Suprapubic skin (tissue), 4 donors: ENCODE measurements around the gene DCP1A. TPM values are rescaled to one million over a fixed set of nuclear protein-coding genes. Genes with fewer than 3 reads are reported as not detected.

Experiments used
- DNase-seq, 2 donors: peaks; one replicate each; pipeline ENCODE4 v3.0.0-alpha.2; 2019; ENCODE audit warnings: low spot score in 2 of 2
- H3K27ac ChIP-seq: fragments of 200-600 bp; sonication (generic); one replicate; pipeline ENCODE4 v1.5.1; 2019
- H3K27me3 ChIP-seq: fragments of 200-600 bp; sonication (generic); one replicate; pipeline ENCODE4 v1.5.1; 2019
- H3K36me3 ChIP-seq: fragments of 200-600 bp; sonication (generic); one replicate; pipeline ENCODE4 v1.5.1; 2019
- H3K4me1 ChIP-seq: fragments of 200-600 bp; sonication (generic); one replicate; pipeline ENCODE4 v1.5.1; 2019
- H3K4me3 ChIP-seq: fragments of 200-600 bp; sonication (generic); one replicate; pipeline ENCODE4 v1.5.1; 2019; ENCODE audit warnings: mild to moderate bottlenecking
- H3K9me3 ChIP-seq: fragments of 200-600 bp; sonication (generic); one replicate; pipeline ENCODE4 v1.5.1; 2019
- CTCF ChIP-seq, 2 donors: fragments of 200-600 bp in 1 of 2; fragments of 450-650 bp in 1 of 2; sonication (generic) in 1 of 2; IDR thresholded peaks; one replicate each; pipeline ENCODE4 v1.5.1; 2016 to 2019; ENCODE audit warnings: antibody characterized with exemption in 2 of 2, mild to moderate bottlenecking in 1 of 2, moderate library complexity in 1 of 2
- EP300 ChIP-seq: sonication (generic); formaldehyde crosslinking; IDR thresholded peaks from one replicate; pipeline ENCODE4 v1.6.1; 2017; ENCODE audit warnings: antibody characterized with exemption
- POLR2A ChIP-seq, 2 donors: fragments of 450-650 bp; IDR thresholded peaks; one replicate each; pipeline ENCODE4 v1.6.1; 2017; ENCODE audit warnings: antibody characterized with exemption in 2 of 2, mild to moderate bottlenecking in 2 of 2, moderate library complexity in 2 of 2
- POLR2AphosphoS5 ChIP-seq, 3 donors: sonication (generic); formaldehyde crosslinking; IDR thresholded peaks; one replicate each; pipeline ENCODE4 v1.6.1; 2017; ENCODE audit warnings: antibody characterized with exemption in 3 of 3
- WGBS: methylation state at CpG from one replicate; pipeline ENCODE4 v1.1.5; 2018; 5-methylcytosine and 5-hydroxymethylcytosine counted together
- total RNA-seq, 4 donors: library from RNA; depleted of rRNA; stranded (reverse); fragments of >200 nt; gene quantifications; one replicate each; pipeline ENCODE4 v1.1.0, GENCODE V29; 2016

DCP1A gene
- total RNA-seq, 4 donors from 2014 or later, result 18.0 to 30.1 (median 22.8) TPM

GRCh38 chr3:53244271-53244670 is 103.1 kb downstream of the DCP1A start:
- Histone ChIP-seq H3K4me3 (no peak overlapping the region), H3K27me3 (no peaks in the 10 kb centered on the region), H3K27ac (no peak overlapping the region), H3K36me3 (peaks cover 31% of the 10 kb centered on the region), H3K9me3 (no peaks in the 10 kb centered on the region), H3K4me1 (peaks cover 19% of the 10 kb centered on the region)
- no peak for DNase-seq
- 93% methylated on average over 5 of the region's 8 CpGs for WGBS
- no peak for TF ChIP-seq POLR2AphosphoS5 (IDR thresholded peaks at IDR 0.05)

GRCh38 chr3:53243785-53244184 is 103.6 kb downstream of the DCP1A start:
- no peak for DNase-seq
- 87% methylated on average over 8 of the region's 8 CpGs for WGBS
- no peak overlapping the region for H3K27ac ChIP-seq
- peaks cover 19% of the 10 kb centered on the region for H3K4me1 ChIP-seq
- TF ChIP-seq POLR2AphosphoS5 (IDR thresholded peaks at IDR 0.05) (no peak), CTCF (IDR thresholded peaks at IDR 0.05) (no peak), EP300 (no peak), POLR2A (IDR thresholded peaks at IDR 0.05) (no peak)
- H3K36me3 ChIP-seq, result peaks cover 34% of the 10 kb centered on the region
- no peaks in the 10 kb centered on the region for H3K9me3 ChIP-seq
- H3K4me3 ChIP-seq, result no peak overlapping the region
- no peaks in the 10 kb centered on the region for H3K27me3 ChIP-seq

GRCh38 chr3:53243165-53243564 is 104.2 kb downstream of the DCP1A start:
- H3K4me1 ChIP-seq, result peaks cover 25% of the 10 kb centered on the region
- WGBS, result 50% methylated on average over 13 of the region's 14 CpGs
- no peak for DNase-seq

GRCh38 chr3:53242642-53243041 is 104.7 kb downstream of the DCP1A start:
- Histone ChIP-seq H3K4me3 (no peak overlapping the region), H3K27me3 (no peaks in the 10 kb centered on the region), H3K4me1 (peaks cover 30% of the 10 kb centered on the region), H3K27ac (no peak overlapping the region), H3K9me3 (no peaks in the 10 kb centered on the region), H3K36me3 (peaks cover 44% of the 10 kb centered on the region)
- TF ChIP-seq POLR2AphosphoS5 (IDR thresholded peaks at IDR 0.05), result no peak
- no peak for TF ChIP-seq CTCF (IDR thresholded peaks at IDR 0.05)
- no peak for TF ChIP-seq POLR2A (IDR thresholded peaks at IDR 0.05)
- no peak for TF ChIP-seq EP300
- WGBS, result 65% methylated on average over 3 of the region's 4 CpGs
- no peak for DNase-seq

More at GRCh38 chr3:53243165-53243564, 104.2 kb downstream of the DCP1A start:
- no peaks in the 10 kb centered on the region for H3K27me3 ChIP-seq
- H3K36me3 ChIP-seq, result peaks cover 41% of the 10 kb centered on the region
- H3K4me3 ChIP-seq, result no peak overlapping the region
- no peak overlapping the region for H3K27ac ChIP-seq
- no peaks in the 10 kb centered on the region for H3K9me3 ChIP-seq
- TF ChIP-seq POLR2A (IDR thresholded peaks at IDR 0.05) (no peak), CTCF (IDR thresholded peaks at IDR 0.05) (no peak), POLR2AphosphoS5 (IDR thresholded peaks at IDR 0.05) (no peak), EP300 (no peak)

- no peaks in the 10 kb centered on the region for H3K9me3 ChIP-seq
These were observed 105.2 kb downstream of the DCP1A start for GRCh38 chr3:53242155-53242554.

More at GRCh38 chr3:53242155-53242554, 105.2 kb downstream of the DCP1A start:
- H3K4me1 ChIP-seq, result peaks cover 32% of the 10 kb centered on the region
- WGBS, result 93% methylated on average over 6 of the region's 7 CpGs
- H3K27me3 ChIP-seq, result no peaks in the 10 kb centered on the region
- H3K4me3 ChIP-seq, result no peak overlapping the region
- DNase-seq, result no peak
- no peak overlapping the region for H3K27ac ChIP-seq
- TF ChIP-seq EP300, result no peak
- TF ChIP-seq POLR2A (IDR thresholded peaks at IDR 0.05), result no peak
- no peak for TF ChIP-seq POLR2AphosphoS5 (IDR thresholded peaks at IDR 0.05)
- no peak for TF ChIP-seq CTCF (IDR thresholded peaks at IDR 0.05)
- H3K36me3 ChIP-seq, result peaks cover 49% of the 10 kb centered on the region
